Breast epithelium (tissue), 4 donors: ENCODE data around the gene PTPRN2. TPM values are rescaled to one million over a fixed set of nuclear protein-coding genes. Genes with fewer than 3 reads are reported as not detected.

ENCODE experiments used
- DNase-seq, 2 donors: peaks; one replicate each; pipeline ENCODE4 v3.0.0-alpha.2; 2019; ENCODE audit warnings: low spot score in 2 of 2
- H3K27ac ChIP-seq, 2 donors: fragments of 200-600 bp; sonication (generic) in 1 of 2; one replicate each; pipeline ENCODE4 v1.5.1; 2016 to 2019; ENCODE audit warnings: mild to moderate bottlenecking in 1 of 2
- H3K27me3 ChIP-seq, 2 donors: fragments of 200-600 bp; sonication (generic) in 1 of 2; one replicate each; pipeline versions ENCODE4 v1.5.1 to v1.6.0; 2017 to 2019; ENCODE audit warnings: control low read depth in 1 of 2, mild to moderate bottlenecking in 1 of 2
- H3K36me3 ChIP-seq: fragments of 200-600 bp; one replicate; pipeline ENCODE4 v1.5.1; 2019
- H3K4me1 ChIP-seq, 2 donors: fragments of 200-600 bp; sonication (generic); one replicate each; pipeline ENCODE4 v1.5.1; 2016 to 2019; ENCODE audit warnings: control low read depth in 1 of 2
- H3K4me3 ChIP-seq, 3 donors: fragments of 200-600 bp; sonication (generic); 1 replicate in 2 of 3; 2 replicates in 1 of 3; pipeline ENCODE4 v1.5.1; 2016 to 2019; ENCODE audit warnings: mild to moderate bottlenecking in 3 of 3, moderate library complexity in 2 of 3
- H3K9me3 ChIP-seq, 2 donors: fragments of 200-600 bp; sonication (generic) in 1 of 2; one replicate each; pipeline ENCODE4 v1.5.1; 2016 to 2019; ENCODE audit warnings: control low read depth in 1 of 2
- POLR2A ChIP-seq: fragments of 450-650 bp; IDR thresholded peaks from one replicate; pipeline ENCODE4 v1.6.1; 2016; ENCODE audit warnings: antibody characterized with exemption, mild to moderate bottlenecking, moderate library complexity
- POLR2AphosphoS5 ChIP-seq, 3 donors: sonication (generic); formaldehyde crosslinking; IDR thresholded peaks; one replicate each; pipeline ENCODE4 v1.6.1; 2017; ENCODE audit warnings: antibody characterized with exemption in 3 of 3
- intact Hi-C: fragments of 100-400 bp; cut with DNase I; formaldehyde crosslinking; loops from one replicate; pipeline ENCODE4 v1.15.1; 2023; ENCODE audit warnings: low total_unique reads
- total RNA-seq, 3 donors: library from RNA; depleted of rRNA; stranded (reverse); fragments of >200 nt; gene quantifications; one replicate each; pipeline ENCODE4 v1.1.0, GENCODE V29; 2016
- TF ChIP-seq, protein P1 (sequence below), 3 donors: fragments of 450-650 bp; IDR thresholded peaks; one replicate each; pipeline ENCODE4 v1.5.1; 2016 to 2017; ENCODE audit warnings: antibody characterized with exemption in 3 of 3, mild to moderate bottlenecking in 3 of 3, moderate library complexity in 3 of 3

Gene PTPRN2
- total RNA-seq, 3 donors from 2014 or later, result 1.6 to 2.2 (median 2.2) TPM

DNA sequence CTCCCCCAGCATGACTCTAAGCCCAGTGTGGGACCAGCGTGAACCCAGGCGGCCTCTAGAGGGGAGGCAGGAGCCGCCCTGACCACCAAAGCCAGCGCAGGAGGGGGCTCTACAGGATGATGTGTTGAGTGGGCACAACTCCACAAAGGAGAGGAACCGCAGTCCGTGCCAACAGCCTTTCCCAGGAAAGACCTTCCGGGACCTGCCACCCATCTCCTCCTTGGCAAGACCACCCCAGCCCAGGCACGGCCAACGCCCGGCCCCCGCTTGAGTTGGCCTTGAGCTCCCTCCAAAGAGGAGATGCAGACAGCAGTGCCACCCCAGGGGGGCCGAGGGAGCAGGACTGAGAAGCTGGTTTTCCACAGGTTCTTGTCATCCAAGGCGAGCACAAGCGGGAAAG lies 38.9 kb downstream of the PTPRN2 start:
- H3K27me3 ChIP-seq, result peaks cover 0 to 6% of the 10 kb centered on the region in 2 donors
- DNase-seq, result no peak
- no peaks in the 10 kb centered on the region for H3K9me3 ChIP-seq
- intact Hi-C loops, result no loop called here
- no peaks in the 10 kb centered on the region for H3K36me3 ChIP-seq
- H3K4me3 ChIP-seq, result no peak overlapping the region
- TF ChIP-seq, protein P1, sequence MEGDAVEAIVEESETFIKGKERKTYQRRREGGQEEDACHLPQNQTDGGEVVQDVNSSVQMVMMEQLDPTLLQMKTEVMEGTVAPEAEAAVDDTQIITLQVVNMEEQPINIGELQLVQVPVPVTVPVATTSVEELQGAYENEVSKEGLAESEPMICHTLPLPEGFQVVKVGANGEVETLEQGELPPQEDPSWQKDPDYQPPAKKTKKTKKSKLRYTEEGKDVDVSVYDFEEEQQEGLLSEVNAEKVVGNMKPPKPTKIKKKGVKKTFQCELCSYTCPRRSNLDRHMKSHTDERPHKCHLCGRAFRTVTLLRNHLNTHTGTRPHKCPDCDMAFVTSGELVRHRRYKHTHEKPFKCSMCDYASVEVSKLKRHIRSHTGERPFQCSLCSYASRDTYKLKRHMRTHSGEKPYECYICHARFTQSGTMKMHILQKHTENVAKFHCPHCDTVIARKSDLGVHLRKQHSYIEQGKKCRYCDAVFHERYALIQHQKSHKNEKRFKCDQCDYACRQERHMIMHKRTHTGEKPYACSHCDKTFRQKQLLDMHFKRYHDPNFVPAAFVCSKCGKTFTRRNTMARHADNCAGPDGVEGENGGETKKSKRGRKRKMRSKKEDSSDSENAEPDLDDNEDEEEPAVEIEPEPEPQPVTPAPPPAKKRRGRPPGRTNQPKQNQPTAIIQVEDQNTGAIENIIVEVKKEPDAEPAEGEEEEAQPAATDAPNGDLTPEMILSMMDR (IDR thresholded peaks at IDR 0.05), result no peak
- TF ChIP-seq POLR2A (no peak), POLR2AphosphoS5 (IDR thresholded peaks at IDR 0.05) (no peak)
- H3K27ac ChIP-seq, result no peak overlapping the region
- H3K4me1 ChIP-seq, result no peaks in the 10 kb centered on the region

DNA sequence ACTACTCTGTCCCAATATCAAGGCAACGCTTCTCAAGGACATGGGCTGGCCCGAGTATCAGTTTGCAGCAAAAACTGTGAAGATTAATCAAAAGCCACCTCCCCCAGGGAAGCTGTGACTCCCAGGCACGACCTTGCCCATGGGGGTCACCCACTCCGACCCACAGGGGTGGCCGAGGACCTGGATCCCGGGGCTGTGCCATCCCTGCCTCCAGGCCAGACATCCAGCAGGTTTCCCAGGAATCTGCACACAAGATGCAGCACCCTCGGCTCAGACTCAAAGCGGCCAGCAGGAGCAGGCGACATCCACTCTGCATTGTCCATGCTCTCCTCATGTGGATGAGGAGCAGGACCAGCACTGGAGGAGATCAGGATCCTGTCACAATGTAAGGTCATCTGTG lies 39.8 kb downstream of the PTPRN2 start:
- DNase-seq, result no peak

DNA sequence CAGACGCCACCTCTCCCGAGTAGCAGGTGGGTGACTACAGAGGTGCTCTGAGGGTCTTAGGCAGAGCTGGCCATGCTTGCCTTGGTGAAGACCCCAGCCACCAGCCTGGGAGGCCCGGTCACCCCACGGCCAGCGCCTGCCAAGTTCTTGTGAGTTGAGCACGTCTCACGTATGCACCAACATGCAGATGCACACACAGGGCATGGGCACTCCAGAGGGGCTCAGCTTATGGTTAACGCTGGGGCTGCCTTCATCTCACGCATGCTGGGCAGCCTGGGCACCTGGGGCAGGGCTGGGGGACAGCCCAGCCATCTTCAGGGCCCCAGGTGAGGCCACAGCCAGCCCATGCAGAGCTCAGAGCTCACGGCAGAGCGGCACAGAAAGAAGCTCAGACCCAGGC lies 41.0 kb downstream of the PTPRN2 start:
- no peaks in the 10 kb centered on the region for H3K36me3 ChIP-seq
- no peak overlapping the region for H3K27ac ChIP-seq
- intact Hi-C loops, result loop anchor here (1.0 kb wide), 1 partner anchor 11 kb away; no protein-coding TSS in a partner anchor
- H3K4me3 ChIP-seq, result no peak overlapping the region
- no peak for DNase-seq
- H3K9me3 ChIP-seq, result no peaks in the 10 kb centered on the region
- no peaks in the 10 kb centered on the region for H3K4me1 ChIP-seq
- no peaks in the 10 kb centered on the region for H3K27me3 ChIP-seq
- TF ChIP-seq, protein P1 (IDR thresholded peaks at IDR 0.05), result no peak
- TF ChIP-seq POLR2A, result no peak
- TF ChIP-seq POLR2AphosphoS5 (IDR thresholded peaks at IDR 0.05), result no peak

More for the DNA sequence above, 39.8 kb downstream of the PTPRN2 start:
- H3K9me3 ChIP-seq, result no peaks in the 10 kb centered on the region
- intact Hi-C loops, result loop anchor here (1.0 kb wide), 1 partner anchor 9 kb away; no protein-coding TSS in a partner anchor
- no peaks in the 10 kb centered on the region for H3K27me3 ChIP-seq
- TF ChIP-seq POLR2A, result no peak
- TF ChIP-seq, protein P1 (IDR thresholded peaks at IDR 0.05), result no peak
- TF ChIP-seq POLR2AphosphoS5 (IDR thresholded peaks at IDR 0.05), result no peak
- no peaks in the 10 kb centered on the region for H3K4me1 ChIP-seq
- H3K36me3 ChIP-seq, result no peaks in the 10 kb centered on the region
- no peak overlapping the region for H3K4me3 ChIP-seq
- no peak overlapping the region for H3K27ac ChIP-seq

DNA sequence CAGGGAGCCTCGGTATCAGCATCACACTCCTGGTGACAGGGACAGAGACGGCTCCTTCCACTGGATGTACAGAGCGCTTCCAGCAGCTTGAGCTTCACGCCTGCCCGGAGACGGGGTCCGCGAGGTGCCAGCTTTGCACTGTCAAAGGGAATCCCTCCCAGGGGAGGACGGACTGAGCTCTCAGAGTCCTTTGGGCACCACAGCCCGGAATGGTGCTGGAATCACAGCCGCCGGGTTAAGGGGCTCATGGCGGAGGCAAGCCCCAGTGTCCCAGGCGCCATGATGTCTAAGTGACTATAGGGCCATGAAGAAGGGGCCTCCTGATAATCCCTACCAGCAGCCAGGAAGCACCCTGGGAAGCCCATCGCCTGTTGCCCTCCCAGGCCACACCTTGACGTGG lies 41.4 kb downstream of the PTPRN2 start:
- H3K9me3 ChIP-seq, result no peaks in the 10 kb centered on the region
- H3K27me3 ChIP-seq, result no peaks in the 10 kb centered on the region
- TF ChIP-seq POLR2AphosphoS5 (IDR thresholded peaks at IDR 0.05) (no peak), POLR2A (no peak)
- TF ChIP-seq, protein P1 (IDR thresholded peaks at IDR 0.05), result no peak
- H3K4me3 ChIP-seq, result no peak overlapping the region
- H3K36me3 ChIP-seq, result no peaks in the 10 kb centered on the region
- no peak for DNase-seq
- H3K4me1 ChIP-seq, result no peaks in the 10 kb centered on the region
- intact Hi-C loops, result no loop called here
- no peak overlapping the region for H3K27ac ChIP-seq

DNA sequence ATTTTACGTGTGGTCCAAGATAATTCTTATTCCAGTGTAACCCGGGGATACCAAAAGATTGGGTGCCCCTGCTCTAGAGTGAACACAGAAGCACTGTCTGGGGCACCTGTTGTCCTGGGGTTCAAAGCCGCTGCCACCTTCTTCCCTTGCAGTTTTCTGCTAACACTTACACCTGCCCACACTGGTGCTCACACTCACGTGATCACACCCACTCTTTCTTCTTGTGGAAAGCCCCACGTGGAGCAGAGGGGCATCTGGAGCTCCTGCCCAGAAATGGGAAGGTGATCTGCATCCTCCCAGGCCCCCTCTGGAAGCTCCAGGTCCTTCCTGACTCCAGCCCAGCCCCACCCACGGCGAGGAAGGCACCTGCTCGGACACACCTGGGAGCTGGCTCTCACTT lies 42.9 kb downstream of the PTPRN2 start:
- Histone ChIP-seq H3K4me3 (no peak overlapping the region), H3K27me3 (no peaks in the 10 kb centered on the region), H3K36me3 (no peaks in the 10 kb centered on the region), H3K4me1 (no peaks in the 10 kb centered on the region), H3K27ac (no peak overlapping the region), H3K9me3 (no peaks in the 10 kb centered on the region)
- intact Hi-C loops, result no loop called here
- no peak for DNase-seq
- TF ChIP-seq POLR2A (no peak), POLR2AphosphoS5 (IDR thresholded peaks at IDR 0.05) (no peak)
- TF ChIP-seq, protein P1 (IDR thresholded peaks at IDR 0.05), result no peak
